WTC11 (cell line): ENCODE measurements around the gene MRTFB.

Experiments
- ATF2 ChIP-seq: sonication (generic); formaldehyde crosslinking; IDR thresholded peaks from 2 replicates; pipeline ENCODE4 v1.8.1; 2022; ENCODE audit warnings: low read depth, missing genetic modification reagents, borderline replicate concordance
- CTCF ChIP-seq: fragments of 200-600 bp; IDR thresholded peaks from 2 replicates; pipeline ENCODE4 v1.8.0; 2022; ENCODE audit warnings: antibody characterized with exemption
- FOXK1 ChIP-seq: sonication (generic); formaldehyde crosslinking; IDR thresholded peaks from 2 replicates; pipeline ENCODE4 v1.8.0; 2022; ENCODE audit warnings: mild to moderate bottlenecking, moderate library complexity, missing genetic modification reagents
- SP1 ChIP-seq: sonication (generic); formaldehyde crosslinking; conservative IDR thresholded peaks from 2 replicates; pipeline ENCODE4 v1.8.1; 2022; ENCODE audit warnings: missing genetic modification reagents
- USF1 ChIP-seq: sonication (generic); formaldehyde crosslinking; IDR thresholded peaks from 2 replicates; pipeline ENCODE4 v1.8.0; 2022; ENCODE audit warnings: mild to moderate bottlenecking, missing genetic modification reagents
- USF2 ChIP-seq: sonication (generic); formaldehyde crosslinking; IDR thresholded peaks from 2 replicates; pipeline ENCODE4 v1.8.1; 2023; ENCODE audit warnings: mild to moderate bottlenecking, missing genetic modification reagents, moderate library complexity
- ZBTB21 ChIP-seq: sonication (generic); formaldehyde crosslinking; IDR thresholded peaks from 2 replicates; pipeline ENCODE4 v1.8.1; 2023; ENCODE audit warnings: mild to moderate bottlenecking, missing genetic modification reagents, borderline replicate concordance
- ZNF121 ChIP-seq: sonication (generic); formaldehyde crosslinking; IDR thresholded peaks from 2 replicates; pipeline ENCODE4 v1.8.0; 2023; ENCODE audit warnings: missing genetic modification reagents
- ZNF512 ChIP-seq: sonication (generic); formaldehyde crosslinking; IDR thresholded peaks from 2 replicates; pipeline ENCODE4 v1.8.1; 2022; ENCODE audit warnings: missing genetic modification reagents, borderline replicate concordance

DNA sequence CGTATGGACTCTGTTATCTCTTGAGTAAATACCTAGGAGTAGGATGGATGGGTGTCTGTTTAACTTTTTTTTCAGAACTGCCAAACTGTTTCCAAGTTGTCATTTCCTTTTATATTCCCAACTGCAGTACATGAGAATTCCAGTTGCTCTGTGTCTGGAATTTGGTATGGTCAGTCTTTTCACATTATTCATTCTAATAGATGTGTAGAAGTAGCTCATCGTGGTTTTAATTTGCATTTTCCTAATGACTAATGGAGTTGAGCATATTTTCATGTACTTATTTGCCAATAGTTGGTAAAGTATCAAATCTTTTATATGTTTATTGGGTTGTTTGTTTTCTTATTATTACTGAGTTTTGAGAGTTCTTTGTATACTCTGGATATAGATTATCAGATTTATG is 27.0 kb downstream of the MRTFB start:
- no peak for TF ChIP-seq FOXK1 (CRISPR knock-in tag)
- TF ChIP-seq CTCF, result no peak
- no peak for TF ChIP-seq ZNF512
- TF ChIP-seq ATF2 (CRISPR knock-in tag), result no peak
- TF ChIP-seq ZNF121 (CRISPR knock-in tag), result no peak
- no peak for TF ChIP-seq ZBTB21 (CRISPR knock-in tag)
- TF ChIP-seq USF2 (CRISPR knock-in tag), result no peak
- TF ChIP-seq USF1 (CRISPR knock-in tag), result no peak
- no peak for TF ChIP-seq SP1 (CRISPR knock-in tag)
